Mesenteric fat pad (tissue), 1 donor: ENCODE results near the gene UPP1. TPM values are rescaled to one million over a fixed set of nuclear protein-coding genes. Genes with fewer than 3 reads are reported as not detected.

ENCODE experiments used
- DNase-seq: peaks from one replicate; pipeline ENCODE4 v3.0.0-alpha.2; 2020; ENCODE audit warnings: low spot score
- total RNA-seq: library from RNA; stranded (reverse); fragmentation: NEBNext Ultra II Directional; extraction: Animal tissue kit (Norgen Biotek cat#: 25700); gene quantifications from one replicate; pipeline ENCODE4 v1.2.1, GENCODE V29; 2021
- donor health status: DM: yes; HTN: yes; CAD: no.

The UPP1 gene
- total RNA-seq, 1 donor from 2014 or later, result 68.9 TPM

- DNase-seq, result no peak
Observed at GRCh38 chr7:48150086-48150485, 61.0 kb downstream of the UPP1 start.

GRCh38 chr7:48154792-48155413, 65.8 kb downstream of the UPP1 start:
- DNase-seq, result no peak

Other genes starting within 250 kb of the UPP1 start
- gene PKD1L1, start 140.8 kb upstream of the UPP1 start, total RNA-seq, result 0.58 TPM
- gene HUS1, start 109.7 kb upstream of the UPP1 start, total RNA-seq, result 35.8 TPM
- gene SUN3, start 60.2 kb upstream of the UPP1 start, total RNA-seq, result not detected
- gene C7orf57, start 53.7 kb upstream of the UPP1 start, total RNA-seq, result not detected
- 0.67 TPM for gene ABCA13, start 82.2 kb downstream of the UPP1 start, total RNA-seq